Esophagus squamous epithelium (tissue), 4 donors: ENCODE measurements around the gene HSPBP1.

Experiments used
- POLR2A ChIP-seq, 4 donors: fragments of 450-650 bp; IDR thresholded peaks; one replicate each; pipeline ENCODE4 v1.6.1; 2017; ENCODE audit warnings: antibody characterized with exemption in 4 of 4, mild to moderate bottlenecking in 4 of 4, moderate library complexity in 3 of 4
- TF ChIP-seq, protein P1 (sequence below), 6 experiments: fragments of 450-650 bp in 4 of 6; fragments of 200-600 bp in 2 of 6; sonication (generic) in 2 of 6; IDR thresholded peaks; one replicate each; pipeline ENCODE4 v1.5.1; 2016 to 2019; ENCODE audit warnings: antibody characterized with exemption in 6 of 6, mild to moderate bottlenecking in 4 of 6, moderate library complexity in 4 of 6

DNA sequence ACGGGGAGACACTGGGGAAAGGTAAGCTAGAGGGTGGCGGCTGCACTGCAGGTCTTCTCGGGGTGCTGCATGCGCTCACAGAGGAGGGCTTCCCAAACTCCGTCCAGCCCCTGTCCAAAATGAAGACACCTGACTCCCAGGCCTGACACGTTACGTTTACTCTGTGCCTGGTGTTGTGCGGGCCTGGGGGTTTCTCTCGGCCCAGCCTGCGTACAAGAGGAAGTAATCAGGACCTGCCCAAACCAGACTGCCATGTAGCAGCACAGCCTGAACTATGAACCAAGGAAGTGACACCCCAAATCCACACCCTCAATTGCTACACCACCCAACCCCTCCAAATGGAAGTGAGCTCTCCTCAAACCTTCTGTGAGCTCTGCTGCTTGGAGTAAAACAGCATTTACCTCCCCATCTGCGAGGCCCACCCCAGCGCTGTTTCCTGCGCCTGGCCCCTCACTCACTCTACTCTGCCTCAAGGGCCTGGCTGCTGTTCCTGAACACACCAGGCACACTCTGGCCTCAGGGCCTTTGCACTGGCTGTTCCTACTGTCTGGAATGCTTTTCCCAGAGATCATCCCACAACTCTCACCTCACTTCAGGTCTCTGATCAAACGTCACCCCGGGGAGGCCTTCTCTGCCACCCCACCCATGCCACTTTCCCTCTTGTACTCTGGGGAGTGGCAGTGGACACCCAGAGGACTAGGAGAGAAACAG, 3.0 kb downstream of the HSPBP1 start:
- TF ChIP-seq POLR2A (IDR thresholded peaks at IDR 0.05): no peak
- TF ChIP-seq, protein P1, sequence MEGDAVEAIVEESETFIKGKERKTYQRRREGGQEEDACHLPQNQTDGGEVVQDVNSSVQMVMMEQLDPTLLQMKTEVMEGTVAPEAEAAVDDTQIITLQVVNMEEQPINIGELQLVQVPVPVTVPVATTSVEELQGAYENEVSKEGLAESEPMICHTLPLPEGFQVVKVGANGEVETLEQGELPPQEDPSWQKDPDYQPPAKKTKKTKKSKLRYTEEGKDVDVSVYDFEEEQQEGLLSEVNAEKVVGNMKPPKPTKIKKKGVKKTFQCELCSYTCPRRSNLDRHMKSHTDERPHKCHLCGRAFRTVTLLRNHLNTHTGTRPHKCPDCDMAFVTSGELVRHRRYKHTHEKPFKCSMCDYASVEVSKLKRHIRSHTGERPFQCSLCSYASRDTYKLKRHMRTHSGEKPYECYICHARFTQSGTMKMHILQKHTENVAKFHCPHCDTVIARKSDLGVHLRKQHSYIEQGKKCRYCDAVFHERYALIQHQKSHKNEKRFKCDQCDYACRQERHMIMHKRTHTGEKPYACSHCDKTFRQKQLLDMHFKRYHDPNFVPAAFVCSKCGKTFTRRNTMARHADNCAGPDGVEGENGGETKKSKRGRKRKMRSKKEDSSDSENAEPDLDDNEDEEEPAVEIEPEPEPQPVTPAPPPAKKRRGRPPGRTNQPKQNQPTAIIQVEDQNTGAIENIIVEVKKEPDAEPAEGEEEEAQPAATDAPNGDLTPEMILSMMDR (IDR thresholded peaks at IDR 0.05): no peak
